ENCODE results near the gene RACGAP1.
A peak's percentile ranks its signal among the peaks of the same experiment; 100 is the strongest.

RACGAP1 gene

DNA sequence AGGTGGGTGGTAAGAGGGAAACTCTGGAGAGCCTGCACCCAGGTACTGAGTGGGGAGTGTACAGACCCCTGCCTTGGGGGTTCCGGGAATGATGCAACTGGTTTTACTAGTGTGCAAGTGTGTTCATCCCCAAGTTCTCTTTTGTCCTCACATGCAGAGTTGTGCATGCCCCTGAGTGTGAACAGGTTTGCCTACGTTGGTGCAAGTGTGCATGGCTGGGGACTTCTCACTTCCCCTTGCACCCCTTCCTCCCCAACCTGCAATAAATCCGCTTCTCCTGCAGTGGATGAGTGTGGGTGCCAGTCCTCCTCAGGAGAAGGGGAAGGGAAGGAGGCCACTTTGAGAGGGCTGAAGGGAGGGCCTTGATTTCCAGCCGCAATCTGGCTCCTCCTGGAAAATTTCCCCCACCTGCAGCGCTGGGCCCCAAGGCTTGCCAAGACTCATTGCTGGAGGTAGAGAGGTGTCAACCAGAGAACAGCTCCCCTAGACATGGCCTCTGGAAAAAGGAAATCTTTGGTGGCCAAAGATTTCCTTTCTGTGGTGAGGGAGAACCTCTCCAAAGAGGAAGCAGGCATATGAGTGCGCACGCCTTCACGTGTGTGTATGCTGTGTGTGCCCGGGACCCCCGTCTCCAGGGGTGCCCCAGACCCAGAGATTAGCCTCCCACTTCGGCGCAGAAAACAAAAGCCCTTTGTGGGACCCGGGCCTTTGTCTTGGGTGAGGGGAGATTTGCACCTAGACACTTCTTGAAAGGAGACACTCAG lies 69.2 kb downstream of the RACGAP1 start:
- no peak overlapping the region for H3K4me3 ChIP-seq (replicated peaks; ENCODE audit: low read depth, low read length)
- TF ChIP-seq, protein P1, sequence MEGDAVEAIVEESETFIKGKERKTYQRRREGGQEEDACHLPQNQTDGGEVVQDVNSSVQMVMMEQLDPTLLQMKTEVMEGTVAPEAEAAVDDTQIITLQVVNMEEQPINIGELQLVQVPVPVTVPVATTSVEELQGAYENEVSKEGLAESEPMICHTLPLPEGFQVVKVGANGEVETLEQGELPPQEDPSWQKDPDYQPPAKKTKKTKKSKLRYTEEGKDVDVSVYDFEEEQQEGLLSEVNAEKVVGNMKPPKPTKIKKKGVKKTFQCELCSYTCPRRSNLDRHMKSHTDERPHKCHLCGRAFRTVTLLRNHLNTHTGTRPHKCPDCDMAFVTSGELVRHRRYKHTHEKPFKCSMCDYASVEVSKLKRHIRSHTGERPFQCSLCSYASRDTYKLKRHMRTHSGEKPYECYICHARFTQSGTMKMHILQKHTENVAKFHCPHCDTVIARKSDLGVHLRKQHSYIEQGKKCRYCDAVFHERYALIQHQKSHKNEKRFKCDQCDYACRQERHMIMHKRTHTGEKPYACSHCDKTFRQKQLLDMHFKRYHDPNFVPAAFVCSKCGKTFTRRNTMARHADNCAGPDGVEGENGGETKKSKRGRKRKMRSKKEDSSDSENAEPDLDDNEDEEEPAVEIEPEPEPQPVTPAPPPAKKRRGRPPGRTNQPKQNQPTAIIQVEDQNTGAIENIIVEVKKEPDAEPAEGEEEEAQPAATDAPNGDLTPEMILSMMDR (IDR thresholded peaks at IDR 0.05; ENCODE audit: low read length, missing control alignments), result no peak
- no peak for DNase-seq (ENCODE audit: low read depth)

DNA sequence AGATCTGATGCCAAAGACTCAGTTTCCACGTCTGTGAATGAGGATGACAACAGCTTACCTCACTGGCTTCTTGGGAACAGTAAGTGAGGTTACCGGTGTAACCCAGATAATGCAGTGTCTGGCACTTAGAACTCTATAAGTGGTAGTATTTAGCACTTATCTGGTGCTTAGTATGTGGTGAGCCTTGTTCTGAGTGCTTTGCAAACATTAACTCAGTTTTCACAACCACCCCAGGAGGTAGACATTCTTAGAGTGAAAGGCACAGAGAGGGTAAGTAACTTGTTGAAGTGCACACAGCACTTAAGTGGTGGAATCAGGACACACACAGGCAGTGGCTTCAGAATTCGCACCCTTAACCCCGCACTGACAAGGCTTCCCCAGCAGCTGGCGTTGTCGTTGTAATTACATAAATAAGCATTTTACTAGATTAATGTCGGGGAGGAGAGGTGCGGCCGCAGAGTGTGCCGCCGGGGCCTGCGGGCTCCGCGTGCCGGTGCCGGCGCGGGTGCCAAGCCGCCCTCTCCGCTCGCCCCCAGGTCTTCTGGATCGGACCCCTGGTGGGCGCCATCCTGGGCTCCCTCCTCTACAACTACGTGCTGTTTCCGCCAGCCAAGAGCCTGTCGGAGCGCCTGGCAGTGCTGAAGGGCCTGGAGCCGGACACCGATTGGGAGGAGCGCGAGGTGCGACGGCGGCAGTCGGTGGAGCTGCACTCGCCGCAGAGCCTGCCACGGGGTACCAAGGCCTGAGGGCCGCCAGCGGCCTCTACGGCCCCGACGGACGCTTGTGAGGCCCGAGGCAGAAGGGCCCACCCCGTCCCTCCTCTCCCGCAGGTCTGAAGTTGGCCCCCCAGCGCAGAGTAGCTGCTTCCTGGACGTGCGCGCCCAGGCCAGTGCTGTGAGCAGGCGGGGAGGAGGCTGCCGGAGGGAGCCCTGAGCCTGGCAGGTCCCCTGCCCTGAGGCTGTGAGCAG lies 70.1 kb downstream of the RACGAP1 start:
- no peak overlapping the region for H3K4me3 ChIP-seq (replicated peaks; ENCODE audit: low read depth, low read length)
- no peak for DNase-seq (ENCODE audit: low read depth)
- TF ChIP-seq, protein P1 (IDR thresholded peaks at IDR 0.05; ENCODE audit: low read length, missing control alignments), result no peak

DNA sequence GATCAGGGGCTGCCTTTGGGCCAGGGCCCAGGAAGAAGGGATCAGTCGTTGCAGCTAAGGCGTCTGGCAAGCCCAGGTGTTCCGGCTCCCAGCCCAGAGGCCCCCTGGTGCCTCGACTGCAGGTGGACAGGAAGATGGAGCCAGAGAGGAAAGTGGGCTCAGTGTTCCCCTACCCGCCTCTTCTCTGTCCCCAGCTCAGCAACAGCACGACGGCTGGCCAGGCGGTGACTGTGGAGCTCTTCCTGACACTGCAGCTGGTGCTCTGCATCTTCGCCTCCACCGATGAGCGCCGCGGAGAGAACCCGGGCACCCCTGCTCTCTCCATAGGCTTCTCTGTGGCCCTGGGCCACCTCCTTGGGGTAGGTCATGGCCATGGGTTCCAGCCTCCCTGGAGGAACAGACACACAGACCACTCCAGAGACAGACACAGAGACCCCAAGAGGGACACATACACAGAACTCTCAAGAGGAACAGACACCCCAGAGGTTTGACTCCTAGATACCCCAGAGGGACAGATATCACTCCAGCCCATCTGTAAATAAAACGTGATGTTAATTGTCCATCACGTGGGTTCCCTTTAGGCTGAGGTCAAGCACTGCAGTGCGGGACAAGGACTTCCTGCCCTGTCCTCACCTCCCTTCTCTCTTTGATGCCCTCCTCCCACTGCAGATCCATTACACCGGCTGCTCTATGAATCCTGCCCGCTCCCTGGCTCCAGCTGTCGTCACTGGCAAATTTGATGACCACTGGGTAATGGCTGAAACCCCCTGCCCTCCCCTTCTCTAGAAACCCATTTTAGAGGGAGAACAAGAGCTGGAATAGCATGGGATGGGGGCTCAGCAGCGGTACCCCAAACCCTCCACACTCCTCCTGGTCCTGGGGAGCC lies 71.1 kb downstream of the RACGAP1 start:
- no peak overlapping the region for H3K4me3 ChIP-seq (replicated peaks; ENCODE audit: low read depth, low read length)
- no peak for DNase-seq (ENCODE audit: low read depth)
- TF ChIP-seq, protein P1 (IDR thresholded peaks at IDR 0.05; ENCODE audit: low read length, missing control alignments), result no peak

DNA sequence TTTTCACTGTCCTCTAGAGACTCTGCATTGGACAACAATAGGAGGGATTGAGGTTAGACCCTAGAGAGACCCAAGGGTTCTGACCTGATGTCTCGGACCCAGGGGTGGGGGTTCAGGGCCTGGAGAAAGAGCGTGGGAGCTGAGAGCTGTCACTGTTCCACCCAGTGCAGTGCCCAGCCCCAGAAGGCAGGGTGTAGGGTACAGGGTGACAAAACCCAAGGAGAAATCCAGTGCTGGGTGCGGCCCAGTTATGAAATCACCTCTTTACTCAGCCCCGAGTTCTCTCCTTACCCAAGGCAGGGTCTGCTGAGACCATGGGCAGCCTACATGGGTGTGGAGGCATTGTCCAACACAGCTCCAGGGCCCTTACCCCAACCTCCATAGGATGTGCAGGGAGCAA lies 72.1 kb downstream of the RACGAP1 start:
- no peak for DNase-seq (ENCODE audit: low read depth)
- no peak overlapping the region for H3K4me3 ChIP-seq (replicated peaks; ENCODE audit: low read depth, low read length)

DNA sequence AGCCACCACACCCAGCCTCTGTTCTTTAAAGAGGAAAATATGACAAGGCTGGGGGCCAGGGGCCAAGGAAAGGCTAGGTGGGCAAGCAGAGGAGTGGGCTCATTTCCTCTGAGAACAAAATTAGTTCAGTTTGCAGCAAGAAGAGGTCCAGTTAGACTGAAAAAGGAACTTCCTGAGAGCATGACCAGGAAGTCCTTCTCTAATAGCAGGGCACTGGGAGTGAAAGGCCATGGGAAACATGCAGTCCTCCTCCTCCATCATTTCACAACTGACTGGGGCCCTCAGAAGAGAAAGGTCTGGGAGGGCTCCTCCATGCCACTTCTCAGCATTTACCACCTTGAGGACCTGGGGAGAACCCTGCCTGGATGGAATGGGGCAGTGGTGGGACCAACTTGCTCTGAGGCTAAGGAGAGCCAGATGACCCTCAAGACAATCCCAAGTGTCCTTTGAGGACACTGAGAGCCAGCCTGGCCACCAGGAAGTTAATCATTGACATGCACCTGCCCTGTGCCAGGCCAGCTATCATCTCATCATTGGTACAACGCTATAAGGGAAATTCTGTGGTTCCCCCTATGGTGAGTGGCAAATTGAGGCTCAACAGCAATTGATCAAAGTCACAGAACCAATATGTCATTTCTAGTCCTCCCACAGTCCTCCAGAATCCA lies 72.8 kb downstream of the RACGAP1 start:
- TF ChIP-seq, protein P1 (IDR thresholded peaks at IDR 0.05; ENCODE audit: low read length, missing control alignments), result no peak
- DNase-seq (ENCODE audit: low read depth), result peak; percentile 12
- H3K4me3 ChIP-seq (replicated peaks; ENCODE audit: low read depth, low read length), result no peak overlapping the region

More for the DNA sequence above, 72.1 kb downstream of the RACGAP1 start:
- TF ChIP-seq, protein P1 (IDR thresholded peaks at IDR 0.05; ENCODE audit: low read length, missing control alignments), result no peak
